ENCODE results near the gene CYP26C1.

DNA sequence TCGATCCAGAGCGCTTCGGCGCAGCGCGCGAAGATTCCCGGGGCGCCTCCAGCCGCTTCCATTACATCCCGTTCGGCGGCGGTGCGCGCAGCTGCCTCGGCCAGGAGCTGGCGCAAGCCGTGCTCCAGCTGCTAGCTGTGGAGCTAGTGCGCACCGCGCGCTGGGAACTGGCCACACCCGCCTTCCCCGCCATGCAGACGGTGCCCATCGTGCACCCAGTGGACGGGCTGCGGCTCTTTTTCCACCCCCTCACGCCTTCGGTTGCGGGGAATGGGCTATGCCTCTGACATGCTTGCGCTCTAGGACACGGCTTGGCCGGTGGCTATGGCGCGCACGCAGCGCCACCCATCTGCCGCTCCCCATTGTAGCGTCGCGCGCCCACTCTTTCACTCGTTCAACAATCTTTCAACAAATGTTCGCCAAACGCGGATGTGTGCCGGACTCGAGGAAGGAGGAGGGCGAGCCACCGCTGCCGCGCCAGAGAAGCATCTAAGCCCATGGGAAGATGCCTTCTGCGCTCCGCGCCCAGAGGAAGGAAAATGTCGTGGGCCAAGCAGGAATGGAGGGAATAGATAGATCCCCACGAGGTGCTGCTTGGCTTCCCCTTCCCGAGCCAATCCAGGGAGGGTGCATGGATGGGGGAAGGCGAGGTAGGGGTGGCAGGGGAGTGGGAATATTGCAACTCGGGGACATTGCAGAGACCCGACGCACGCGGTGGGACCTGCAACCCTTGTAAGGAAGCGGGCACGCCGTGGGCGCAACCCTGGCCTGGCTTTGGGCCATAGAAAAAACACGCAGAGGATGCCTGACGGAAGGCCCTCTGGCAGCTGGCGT is 8.0 kb downstream of the CYP26C1 start:
- TF ChIP-seq POLR2A (IDR thresholded peaks at IDR 0.05; ENCODE audit: low read depth, low read length) (no peak), RFX5 (IDR thresholded peaks at IDR 0.05; ENCODE audit: low read depth, low read length) (no peak), MAFK (IDR thresholded peaks at IDR 0.05; ENCODE audit: low read depth, low read length) (no peak), BHLHE40 (IDR thresholded peaks at IDR 0.05; ENCODE audit: low read depth, low read length) (no peak)
- TF ChIP-seq, protein P1, sequence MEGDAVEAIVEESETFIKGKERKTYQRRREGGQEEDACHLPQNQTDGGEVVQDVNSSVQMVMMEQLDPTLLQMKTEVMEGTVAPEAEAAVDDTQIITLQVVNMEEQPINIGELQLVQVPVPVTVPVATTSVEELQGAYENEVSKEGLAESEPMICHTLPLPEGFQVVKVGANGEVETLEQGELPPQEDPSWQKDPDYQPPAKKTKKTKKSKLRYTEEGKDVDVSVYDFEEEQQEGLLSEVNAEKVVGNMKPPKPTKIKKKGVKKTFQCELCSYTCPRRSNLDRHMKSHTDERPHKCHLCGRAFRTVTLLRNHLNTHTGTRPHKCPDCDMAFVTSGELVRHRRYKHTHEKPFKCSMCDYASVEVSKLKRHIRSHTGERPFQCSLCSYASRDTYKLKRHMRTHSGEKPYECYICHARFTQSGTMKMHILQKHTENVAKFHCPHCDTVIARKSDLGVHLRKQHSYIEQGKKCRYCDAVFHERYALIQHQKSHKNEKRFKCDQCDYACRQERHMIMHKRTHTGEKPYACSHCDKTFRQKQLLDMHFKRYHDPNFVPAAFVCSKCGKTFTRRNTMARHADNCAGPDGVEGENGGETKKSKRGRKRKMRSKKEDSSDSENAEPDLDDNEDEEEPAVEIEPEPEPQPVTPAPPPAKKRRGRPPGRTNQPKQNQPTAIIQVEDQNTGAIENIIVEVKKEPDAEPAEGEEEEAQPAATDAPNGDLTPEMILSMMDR (conservative IDR thresholded peaks at IDR 0.05; ENCODE audit: low read depth, low read length): no peak
- TF ChIP-seq, protein P2, sequence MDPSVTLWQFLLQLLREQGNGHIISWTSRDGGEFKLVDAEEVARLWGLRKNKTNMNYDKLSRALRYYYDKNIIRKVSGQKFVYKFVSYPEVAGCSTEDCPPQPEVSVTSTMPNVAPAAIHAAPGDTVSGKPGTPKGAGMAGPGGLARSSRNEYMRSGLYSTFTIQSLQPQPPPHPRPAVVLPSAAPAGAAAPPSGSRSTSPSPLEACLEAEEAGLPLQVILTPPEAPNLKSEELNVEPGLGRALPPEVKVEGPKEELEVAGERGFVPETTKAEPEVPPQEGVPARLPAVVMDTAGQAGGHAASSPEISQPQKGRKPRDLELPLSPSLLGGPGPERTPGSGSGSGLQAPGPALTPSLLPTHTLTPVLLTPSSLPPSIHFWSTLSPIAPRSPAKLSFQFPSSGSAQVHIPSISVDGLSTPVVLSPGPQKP (IDR thresholded peaks at IDR 0.05; ENCODE audit: borderline replicate concordance, low read depth, low read length): no peak
